Mesendoderm (in vitro differentiated cells): ENCODE measurements around the gene TBC1D5.
A peak's percentile ranks its signal among the peaks of the same experiment; 100 is the strongest.

Experiments
- DNase-seq: peaks from one replicate; pipeline ENCODE4 v3.0.0; 2013
- H2AK5ac ChIP-seq: 2 replicates; pipeline ENCODE4 v1.6.1; 2013; ENCODE audit warnings: low read length, inconsistent platforms
- H2BK120ac ChIP-seq: 2 replicates; pipeline ENCODE4 v1.6.1; 2013; ENCODE audit warnings: low read depth, mild to moderate bottlenecking, low read length, moderate library complexity, mixed read lengths
- H2BK15ac ChIP-seq: replicated peaks from 2 replicates; pipeline ENCODE4 v1.6.1; 2013; ENCODE audit warnings: low read depth, mild to moderate bottlenecking, moderate library complexity
- H2BK5ac ChIP-seq: 2 replicates; pipeline ENCODE4 v1.6.1; 2013; ENCODE audit warnings: low read length, inconsistent platforms
- H3K18ac ChIP-seq: 2 replicates; pipeline ENCODE4 v1.6.1; 2013; ENCODE audit warnings: mild to moderate bottlenecking, low read length, mixed read lengths
- H3K23ac ChIP-seq: one replicate; pipeline ENCODE4 v1.6.1; 2013; ENCODE audit warnings: low read length
- H3K27ac ChIP-seq: 2 replicates; pipeline ENCODE4 v1.5.1; 2013; ENCODE audit warnings: low read depth, mild to moderate bottlenecking, inconsistent platforms, low read length, moderate library complexity
- H3K27me3 ChIP-seq: 2 replicates; pipeline ENCODE4 v1.6.1; 2013; ENCODE audit warnings: low read length, control low read depth, mild to moderate bottlenecking, inconsistent platforms; ENCODE audit not compliant: insufficient read depth, poor library complexity
- H3K36me3 ChIP-seq: 2 replicates; pipeline ENCODE4 v1.6.1; 2013; ENCODE audit warnings: low read length, inconsistent platforms; ENCODE audit not compliant: control insufficient read depth, insufficient read depth
- H3K4ac ChIP-seq: one replicate; pipeline ENCODE4 v1.6.1; 2013; ENCODE audit warnings: low read depth, mild to moderate bottlenecking, low read length, moderate library complexity
- H3K4me1 ChIP-seq: 2 replicates; pipeline ENCODE4 v1.6.1; 2013; ENCODE audit warnings: low read depth, low read length, inconsistent platforms; ENCODE audit not compliant: control insufficient read depth
- H3K4me2 ChIP-seq: 2 replicates; pipeline ENCODE4 v1.6.1; 2013; ENCODE audit warnings: low read length
- H3K4me3 ChIP-seq: 2 replicates; pipeline ENCODE4 v1.5.1; 2013; ENCODE audit warnings: mild to moderate bottlenecking, low read length
- H3K56ac ChIP-seq: one replicate; pipeline ENCODE4 v1.6.1; 2013; ENCODE audit warnings: low read length
- H3K79me1 ChIP-seq: 2 replicates; pipeline ENCODE4 v1.6.1; 2013; ENCODE audit warnings: low read length, inconsistent platforms
- H3K79me2 ChIP-seq: 2 replicates; pipeline ENCODE4 v1.6.1; 2013; ENCODE audit warnings: mild to moderate bottlenecking, low read length; ENCODE audit not compliant: control insufficient read depth, insufficient read depth
- H3K9ac ChIP-seq: 2 replicates; pipeline ENCODE4 v1.6.1; 2013; ENCODE audit warnings: low read length, inconsistent platforms
- H4K5ac ChIP-seq: one replicate; pipeline ENCODE4 v1.6.1; 2013; ENCODE audit warnings: low read length
- H4K8ac ChIP-seq: one replicate; pipeline ENCODE4 v1.6.1; 2013; ENCODE audit warnings: low read depth, mild to moderate bottlenecking, control low read depth, low read length, moderate library complexity
- WGBS: extraction: QIAGEN DNeasy Blood & Tissue Kit; methylation state at CpG from one replicate; pipeline ENCODE4 v1.1.7; 2013; ENCODE audit warnings: low lambda C conversion rate, missing lambda C conversion rate; ENCODE audit not compliant: insufficient coverage; ENCODE audit errors: extremely low coverage; 5-methylcytosine and 5-hydroxymethylcytosine counted together

The TBC1D5 gene

GRCh38 chr3:17322106-17322793, 420.2 kb downstream of the TBC1D5 start:
- Histone ChIP-seq H3K4me2 (no peak overlapping the region), H2AK5ac (no peak overlapping the region), H3K23ac (no peak overlapping the region), H2BK5ac (no peak overlapping the region), H3K79me1 (no peaks in the 10 kb centered on the region), H3K36me3 (no peaks in the 10 kb centered on the region), H4K8ac (no peak overlapping the region), H3K4ac (no peak overlapping the region), H3K9ac (no peak overlapping the region), H3K56ac (no peak overlapping the region), H2BK120ac (no peak overlapping the region), H3K27ac (no peak overlapping the region), H3K27me3 (no peaks in the 10 kb centered on the region), H3K79me2 (no peaks in the 10 kb centered on the region), H3K4me1 (no peaks in the 10 kb centered on the region), H4K5ac (no peak overlapping the region), H3K4me3 (no peak overlapping the region), H2BK15ac (no peak overlapping the region), H3K18ac (peak overlapping the region; percentile 39)
- WGBS = no CpG with 5 or more reads among the region's 5 CpGs
- DNase-seq = no peak

GRCh38 chr3:17320266-17320665, 422.2 kb downstream of the TBC1D5 start:
- H3K9ac ChIP-seq = no peak overlapping the region
- no peak overlapping the region for H2BK5ac ChIP-seq
- H3K36me3 ChIP-seq = no peaks in the 10 kb centered on the region
- H2BK120ac ChIP-seq = no peak overlapping the region
- H3K4me1 ChIP-seq = no peaks in the 10 kb centered on the region
- no peak overlapping the region for H3K27ac ChIP-seq
- no peak overlapping the region for H3K4me3 ChIP-seq
- H4K8ac ChIP-seq = no peak overlapping the region
- H3K56ac ChIP-seq = no peak overlapping the region
- H3K23ac ChIP-seq = no peak overlapping the region
- no peak overlapping the region for H4K5ac ChIP-seq
- H3K4ac ChIP-seq = no peak overlapping the region
- H3K79me2 ChIP-seq = no peaks in the 10 kb centered on the region
- H2AK5ac ChIP-seq = no peak overlapping the region
- H2BK15ac ChIP-seq = no peak overlapping the region
- no peak overlapping the region for H3K4me2 ChIP-seq
- no peaks in the 10 kb centered on the region for H3K27me3 ChIP-seq
- no peaks in the 10 kb centered on the region for H3K79me1 ChIP-seq
- no peak overlapping the region for H3K18ac ChIP-seq
- DNase-seq = no peak

- H3K79me1 ChIP-seq = no peaks in the 10 kb centered on the region
- H2BK5ac ChIP-seq = no peak overlapping the region
- H3K18ac ChIP-seq = no peak overlapping the region
- no CpG with 5 or more reads among the region's 3 CpGs for WGBS
- H2BK120ac ChIP-seq = no peak overlapping the region
- no peak overlapping the region for H4K8ac ChIP-seq
- H3K4ac ChIP-seq = no peak overlapping the region
- no peak overlapping the region for H3K4me2 ChIP-seq
- no peak overlapping the region for H3K9ac ChIP-seq
- H4K5ac ChIP-seq = no peak overlapping the region
- H2BK15ac ChIP-seq = no peak overlapping the region
- H3K79me2 ChIP-seq = no peaks in the 10 kb centered on the region
- peaks cover 6% of the 10 kb centered on the region for H3K4me1 ChIP-seq
- DNase-seq = no peak
- no peak overlapping the region for H2AK5ac ChIP-seq
- H3K56ac ChIP-seq = no peak overlapping the region
- no peak overlapping the region for H3K23ac ChIP-seq
- H3K36me3 ChIP-seq = no peaks in the 10 kb centered on the region
- H3K27ac ChIP-seq = no peak overlapping the region
- no peak overlapping the region for H3K4me3 ChIP-seq
- no peaks in the 10 kb centered on the region for H3K27me3 ChIP-seq
Observed at GRCh38 chr3:17315897-17316296, 426.5 kb downstream of the TBC1D5 start.

DNA sequence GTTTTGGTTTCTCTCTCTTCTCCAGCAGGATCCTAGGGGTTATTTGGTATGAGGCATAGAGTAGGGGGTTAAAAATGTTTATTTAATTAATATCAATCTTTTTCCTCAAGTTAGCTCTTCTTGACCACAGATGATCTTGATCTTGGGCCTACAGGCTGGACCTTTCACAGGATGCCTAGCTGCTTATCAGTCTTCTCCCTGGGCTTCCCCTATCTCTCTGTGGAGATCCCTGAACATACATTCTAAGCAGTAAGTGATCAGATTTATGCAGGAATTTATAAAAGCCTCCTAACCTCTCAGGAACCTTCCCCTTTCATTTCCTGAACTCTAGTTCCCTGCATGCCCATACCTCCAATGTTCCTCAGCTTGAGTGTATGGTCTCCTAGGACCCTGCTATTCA, 428.3 kb downstream of the TBC1D5 start:
- no peak overlapping the region for H3K9ac ChIP-seq
- no peak overlapping the region for H2AK5ac ChIP-seq
- H3K4me2 ChIP-seq = no peak overlapping the region
- no peak overlapping the region for H4K5ac ChIP-seq
- H3K4me1 ChIP-seq = peaks cover 6% of the 10 kb centered on the region
- no peaks in the 10 kb centered on the region for H3K36me3 ChIP-seq
- H2BK15ac ChIP-seq = no peak overlapping the region
- no peaks in the 10 kb centered on the region for H3K79me1 ChIP-seq
- H2BK120ac ChIP-seq = no peak overlapping the region
- no peaks in the 10 kb centered on the region for H3K27me3 ChIP-seq
- no peak overlapping the region for H3K23ac ChIP-seq
- peak; percentile 54 for DNase-seq
- H3K79me2 ChIP-seq = no peaks in the 10 kb centered on the region
- no peak overlapping the region for H3K18ac ChIP-seq
- no peak overlapping the region for H4K8ac ChIP-seq
- no peak overlapping the region for H2BK5ac ChIP-seq
- H3K56ac ChIP-seq = no peak overlapping the region
- H3K4me3 ChIP-seq = no peak overlapping the region
- H3K27ac ChIP-seq = peak overlapping the region; percentile 51
- no peak overlapping the region for H3K4ac ChIP-seq

- Histone ChIP-seq H3K79me1 (no peaks in the 10 kb centered on the region), H3K36me3 (no peaks in the 10 kb centered on the region), H2BK15ac (no peak overlapping the region), H3K79me2 (no peaks in the 10 kb centered on the region), H3K56ac (no peak overlapping the region), H4K8ac (no peak overlapping the region), H3K4me1 (peaks cover 6% of the 10 kb centered on the region), H3K23ac (no peak overlapping the region), H3K27me3 (no peaks in the 10 kb centered on the region), H3K27ac (no peak overlapping the region), H3K4ac (no peak overlapping the region), H3K4me2 (no peak overlapping the region), H2BK5ac (no peak overlapping the region), H3K18ac (no peak overlapping the region), H2AK5ac (no peak overlapping the region), H2BK120ac (no peak overlapping the region), H3K4me3 (no peak overlapping the region), H4K5ac (no peak overlapping the region), H3K9ac (no peak overlapping the region)
- no CpG with 5 or more reads among the region's 3 CpGs for WGBS
- peak; percentile 65 for DNase-seq
Observed at GRCh38 chr3:17313746-17314145, 428.7 kb downstream of the TBC1D5 start.

GRCh38 chr3:17310983-17311382, 431.4 kb downstream of the TBC1D5 start:
- no peak overlapping the region for H3K4me2 ChIP-seq
- no peak for DNase-seq

More at GRCh38 chr3:17310983-17311382, 431.4 kb downstream of the TBC1D5 start:
- no peaks in the 10 kb centered on the region for H3K79me2 ChIP-seq
- H2AK5ac ChIP-seq = no peak overlapping the region
- H3K56ac ChIP-seq = no peak overlapping the region
- H2BK15ac ChIP-seq = no peak overlapping the region
- H4K8ac ChIP-seq = no peak overlapping the region
- no peak overlapping the region for H3K4me3 ChIP-seq
- H3K18ac ChIP-seq = no peak overlapping the region
- no peaks in the 10 kb centered on the region for H3K27me3 ChIP-seq
- H2BK120ac ChIP-seq = no peak overlapping the region
- H3K23ac ChIP-seq = no peak overlapping the region
- H3K36me3 ChIP-seq = no peaks in the 10 kb centered on the region
- no peak overlapping the region for H3K4ac ChIP-seq
- H3K79me1 ChIP-seq = no peaks in the 10 kb centered on the region
- no peak overlapping the region for H4K5ac ChIP-seq
- H3K4me1 ChIP-seq = peaks cover 6% of the 10 kb centered on the region
- no peak overlapping the region for H2BK5ac ChIP-seq
- no peak overlapping the region for H3K9ac ChIP-seq
- H3K27ac ChIP-seq = no peak overlapping the region
